ENCODE results near the gene GOLGA6D.
A peak's percentile ranks its signal among the peaks of the same experiment; 100 is the strongest.
"Not testable (repeated sequence)": the region's sequence is repeated elsewhere in the genome, so short reads cannot be mapped to it uniquely, and the experiment has no call there.

The GOLGA6D gene

GRCh38 chr15:75298541-75299310, 16.1 kb downstream of the GOLGA6D start:
- in situ Hi-C loops (cut with MboI; ENCODE audit: low sequenced_read_pairs, unreplicated experiment); DNase-seq (ENCODE audit: low spot score): not testable (repeated sequence)

GRCh38 chr15:75299311-75299688, 16.7 kb downstream of the GOLGA6D start:
- TF ChIP-seq, protein P1, sequence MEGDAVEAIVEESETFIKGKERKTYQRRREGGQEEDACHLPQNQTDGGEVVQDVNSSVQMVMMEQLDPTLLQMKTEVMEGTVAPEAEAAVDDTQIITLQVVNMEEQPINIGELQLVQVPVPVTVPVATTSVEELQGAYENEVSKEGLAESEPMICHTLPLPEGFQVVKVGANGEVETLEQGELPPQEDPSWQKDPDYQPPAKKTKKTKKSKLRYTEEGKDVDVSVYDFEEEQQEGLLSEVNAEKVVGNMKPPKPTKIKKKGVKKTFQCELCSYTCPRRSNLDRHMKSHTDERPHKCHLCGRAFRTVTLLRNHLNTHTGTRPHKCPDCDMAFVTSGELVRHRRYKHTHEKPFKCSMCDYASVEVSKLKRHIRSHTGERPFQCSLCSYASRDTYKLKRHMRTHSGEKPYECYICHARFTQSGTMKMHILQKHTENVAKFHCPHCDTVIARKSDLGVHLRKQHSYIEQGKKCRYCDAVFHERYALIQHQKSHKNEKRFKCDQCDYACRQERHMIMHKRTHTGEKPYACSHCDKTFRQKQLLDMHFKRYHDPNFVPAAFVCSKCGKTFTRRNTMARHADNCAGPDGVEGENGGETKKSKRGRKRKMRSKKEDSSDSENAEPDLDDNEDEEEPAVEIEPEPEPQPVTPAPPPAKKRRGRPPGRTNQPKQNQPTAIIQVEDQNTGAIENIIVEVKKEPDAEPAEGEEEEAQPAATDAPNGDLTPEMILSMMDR (IDR thresholded peaks at IDR 0.05; ENCODE audit: borderline replicate concordance, control extremely low read depth, extremely low read depth, insufficient read depth, missing control alignments), result peak; percentile 53
- DNase-seq (ENCODE audit: low spot score); in situ Hi-C loops (cut with MboI; ENCODE audit: low sequenced_read_pairs, unreplicated experiment): not testable (repeated sequence)

GRCh38 chr15:75300026-75300425, 17.4 kb downstream of the GOLGA6D start:
- DNase-seq (ENCODE audit: low spot score), result not testable (repeated sequence)
- in situ Hi-C loops (cut with MboI; ENCODE audit: low sequenced_read_pairs, unreplicated experiment), result loop anchor here (10.0 kb wide), 1 partner anchor 275 kb away; the partner anchor contains the start of gene PPCDC

- in situ Hi-C loops (cut with MboI; ENCODE audit: low sequenced_read_pairs, unreplicated experiment), result loop anchor here (10.0 kb wide), 1 partner anchor 278 kb away; the partner anchor contains the start of gene PPCDC
- TF ChIP-seq, protein P1 (IDR thresholded peaks at IDR 0.05; ENCODE audit: borderline replicate concordance, control extremely low read depth, extremely low read depth, insufficient read depth, missing control alignments), result no peak
- no peak for DNase-seq (ENCODE audit: low spot score)
Observed at GRCh38 chr15:75302318-75302717, 19.7 kb downstream of the GOLGA6D start.

- not testable (repeated sequence) for DNase-seq (ENCODE audit: low spot score)
- in situ Hi-C loops (cut with MboI; ENCODE audit: low sequenced_read_pairs, unreplicated experiment), result loop anchor here (10.0 kb wide), 1 partner anchor 278 kb away; the partner anchor contains the start of gene PPCDC
Observed at GRCh38 chr15:75302753-75303152, 20.1 kb downstream of the GOLGA6D start.

GRCh38 chr15:75306188-75306587, 23.6 kb downstream of the GOLGA6D start:
- DNase-seq (ENCODE audit: low spot score), result no peak

DNA sequence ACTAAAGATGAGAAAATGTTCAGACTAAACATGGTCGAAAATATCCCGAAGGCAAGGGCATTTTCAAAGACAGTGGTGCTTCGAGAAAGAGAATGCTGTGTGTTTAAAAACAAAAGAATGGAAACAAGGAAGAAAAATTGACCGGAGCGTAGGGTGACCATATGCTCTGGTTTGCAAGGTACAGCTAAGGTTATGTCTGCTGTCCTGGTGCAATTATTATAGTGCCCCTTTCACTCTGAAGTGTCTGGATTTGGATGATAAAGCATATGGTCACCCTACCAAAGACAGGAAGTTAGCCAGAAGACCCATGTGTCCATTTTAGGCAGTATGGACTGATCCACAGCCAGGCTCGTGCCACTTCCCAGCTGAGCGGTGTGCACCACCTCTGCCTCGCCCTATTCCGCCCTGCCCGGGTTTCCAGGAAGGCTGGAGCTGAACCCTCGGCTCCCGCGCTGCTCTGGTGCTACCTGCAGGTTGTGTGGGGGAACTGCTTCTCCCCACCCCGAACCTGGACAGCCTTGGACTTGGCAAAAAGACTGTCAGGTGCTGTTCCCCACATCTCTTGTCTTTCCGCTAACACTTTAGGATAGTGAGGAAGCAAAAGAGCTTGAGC, 25.2 kb downstream of the GOLGA6D start:
- in situ Hi-C loops (cut with MboI; ENCODE audit: low sequenced_read_pairs, unreplicated experiment), result loop anchor here (10.0 kb wide), 1 partner anchor 283 kb away; the partner anchor contains the start of gene PPCDC
- DNase-seq (ENCODE audit: low spot score), result peak; percentile 51
- TF ChIP-seq, protein P1 (IDR thresholded peaks at IDR 0.05; ENCODE audit: borderline replicate concordance, control extremely low read depth, extremely low read depth, insufficient read depth, missing control alignments), result peak; percentile 37

More at GRCh38 chr15:75306188-75306587, 23.6 kb downstream of the GOLGA6D start:
- in situ Hi-C loops (cut with MboI; ENCODE audit: low sequenced_read_pairs, unreplicated experiment), result loop anchor here (10.0 kb wide), 1 partner anchor 281 kb away; the partner anchor contains the start of gene PPCDC
- TF ChIP-seq, protein P1 (IDR thresholded peaks at IDR 0.05; ENCODE audit: borderline replicate concordance, control extremely low read depth, extremely low read depth, insufficient read depth, missing control alignments), result no peak

DNA sequence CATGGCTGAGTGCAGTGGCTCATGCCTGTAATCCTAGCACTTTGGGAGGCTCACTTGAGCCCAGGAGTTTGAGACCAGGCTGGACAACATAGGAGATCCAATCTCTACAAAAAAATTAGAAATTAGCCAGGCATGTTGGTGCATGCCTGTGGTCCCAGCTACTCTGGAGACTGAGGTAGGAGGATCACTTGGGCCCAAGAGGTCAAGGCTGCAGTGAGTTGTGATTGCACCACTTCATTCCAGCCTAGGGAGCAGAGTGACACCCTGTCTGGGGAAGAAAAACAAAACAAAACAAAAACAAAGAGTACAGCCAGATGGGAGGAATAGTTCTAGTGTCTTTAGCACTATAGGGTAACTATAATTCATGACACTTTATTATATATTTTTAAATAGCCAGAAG, 27.1 kb downstream of the GOLGA6D start:
- in situ Hi-C loops (cut with MboI; ENCODE audit: low sequenced_read_pairs, unreplicated experiment), result loop anchor here (10.0 kb wide), 1 partner anchor 285 kb away; the partner anchor contains the start of gene PPCDC
- TF ChIP-seq, protein P1 (IDR thresholded peaks at IDR 0.05; ENCODE audit: borderline replicate concordance, control extremely low read depth, extremely low read depth, insufficient read depth, missing control alignments), result no peak
- DNase-seq (ENCODE audit: low spot score), result no peak

DNA sequence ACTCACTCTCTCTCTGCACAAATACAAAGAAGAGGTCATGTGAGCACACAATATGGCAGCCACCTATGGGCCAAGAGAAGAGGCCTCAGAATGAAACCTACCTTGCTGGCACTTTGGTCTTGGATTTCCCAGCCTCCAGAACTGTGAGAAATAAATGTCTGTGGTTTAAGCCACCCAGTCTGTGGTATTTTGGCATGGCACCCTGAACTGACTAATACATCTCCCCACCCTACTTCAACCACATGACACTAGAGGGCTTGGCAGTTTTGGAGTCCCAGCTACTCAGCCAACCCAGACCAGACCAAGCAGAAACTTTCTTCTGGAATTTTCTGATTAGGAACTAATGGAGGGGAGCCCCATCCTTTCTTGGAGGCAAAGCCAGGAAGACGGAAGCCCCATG, 29.9 kb downstream of the GOLGA6D start:
- DNase-seq (ENCODE audit: low spot score); in situ Hi-C loops (cut with MboI; ENCODE audit: low sequenced_read_pairs, unreplicated experiment): not testable (repeated sequence)
